ENCODE results near the gene HSP90B1. TPM values are rescaled to one million over a fixed set of nuclear protein-coding genes. Genes with fewer than 3 reads are reported as not detected.

HSP90B1 gene
- total and polyA plus RNA-seq, 2 of the 13 experiments (the other 11 are each of a cell fraction or from before 2014, with no cell fraction given), result 800 to 954 TPM

DNA sequence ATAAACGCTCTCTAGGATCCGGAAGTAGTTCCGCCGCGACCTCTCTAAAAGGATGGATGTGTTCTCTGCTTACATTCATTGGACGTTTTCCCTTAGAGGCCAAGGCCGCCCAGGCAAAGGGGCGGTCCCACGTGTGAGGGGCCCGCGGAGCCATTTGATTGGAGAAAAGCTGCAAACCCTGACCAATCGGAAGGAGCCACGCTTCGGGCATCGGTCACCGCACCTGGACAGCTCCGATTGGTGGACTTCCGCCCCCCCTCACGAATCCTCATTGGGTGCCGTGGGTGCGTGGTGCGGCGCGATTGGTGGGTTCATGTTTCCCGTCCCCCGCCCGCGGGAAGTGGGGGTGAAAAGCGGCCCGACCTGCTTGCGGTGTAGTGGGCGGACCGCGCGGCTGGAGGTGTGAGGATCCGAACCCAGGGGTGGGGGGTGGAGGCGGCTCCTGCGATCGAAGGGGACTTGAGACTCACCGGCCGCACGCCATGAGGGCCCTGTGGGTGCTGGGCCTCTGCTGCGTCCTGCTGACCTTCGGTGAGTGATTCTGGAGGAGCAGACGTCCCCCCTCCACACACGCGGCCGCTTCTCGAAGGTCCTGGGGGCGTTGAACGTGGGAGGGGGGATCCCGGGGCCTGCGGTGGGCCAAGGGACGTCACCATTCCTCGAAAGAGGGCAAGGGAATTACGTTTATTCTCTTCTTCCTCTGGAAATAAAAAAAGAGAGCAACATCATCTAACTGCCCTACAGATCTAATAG lies at the start of gene HSP90B1 (continued):
- TF ChIP-seq, protein P1, sequence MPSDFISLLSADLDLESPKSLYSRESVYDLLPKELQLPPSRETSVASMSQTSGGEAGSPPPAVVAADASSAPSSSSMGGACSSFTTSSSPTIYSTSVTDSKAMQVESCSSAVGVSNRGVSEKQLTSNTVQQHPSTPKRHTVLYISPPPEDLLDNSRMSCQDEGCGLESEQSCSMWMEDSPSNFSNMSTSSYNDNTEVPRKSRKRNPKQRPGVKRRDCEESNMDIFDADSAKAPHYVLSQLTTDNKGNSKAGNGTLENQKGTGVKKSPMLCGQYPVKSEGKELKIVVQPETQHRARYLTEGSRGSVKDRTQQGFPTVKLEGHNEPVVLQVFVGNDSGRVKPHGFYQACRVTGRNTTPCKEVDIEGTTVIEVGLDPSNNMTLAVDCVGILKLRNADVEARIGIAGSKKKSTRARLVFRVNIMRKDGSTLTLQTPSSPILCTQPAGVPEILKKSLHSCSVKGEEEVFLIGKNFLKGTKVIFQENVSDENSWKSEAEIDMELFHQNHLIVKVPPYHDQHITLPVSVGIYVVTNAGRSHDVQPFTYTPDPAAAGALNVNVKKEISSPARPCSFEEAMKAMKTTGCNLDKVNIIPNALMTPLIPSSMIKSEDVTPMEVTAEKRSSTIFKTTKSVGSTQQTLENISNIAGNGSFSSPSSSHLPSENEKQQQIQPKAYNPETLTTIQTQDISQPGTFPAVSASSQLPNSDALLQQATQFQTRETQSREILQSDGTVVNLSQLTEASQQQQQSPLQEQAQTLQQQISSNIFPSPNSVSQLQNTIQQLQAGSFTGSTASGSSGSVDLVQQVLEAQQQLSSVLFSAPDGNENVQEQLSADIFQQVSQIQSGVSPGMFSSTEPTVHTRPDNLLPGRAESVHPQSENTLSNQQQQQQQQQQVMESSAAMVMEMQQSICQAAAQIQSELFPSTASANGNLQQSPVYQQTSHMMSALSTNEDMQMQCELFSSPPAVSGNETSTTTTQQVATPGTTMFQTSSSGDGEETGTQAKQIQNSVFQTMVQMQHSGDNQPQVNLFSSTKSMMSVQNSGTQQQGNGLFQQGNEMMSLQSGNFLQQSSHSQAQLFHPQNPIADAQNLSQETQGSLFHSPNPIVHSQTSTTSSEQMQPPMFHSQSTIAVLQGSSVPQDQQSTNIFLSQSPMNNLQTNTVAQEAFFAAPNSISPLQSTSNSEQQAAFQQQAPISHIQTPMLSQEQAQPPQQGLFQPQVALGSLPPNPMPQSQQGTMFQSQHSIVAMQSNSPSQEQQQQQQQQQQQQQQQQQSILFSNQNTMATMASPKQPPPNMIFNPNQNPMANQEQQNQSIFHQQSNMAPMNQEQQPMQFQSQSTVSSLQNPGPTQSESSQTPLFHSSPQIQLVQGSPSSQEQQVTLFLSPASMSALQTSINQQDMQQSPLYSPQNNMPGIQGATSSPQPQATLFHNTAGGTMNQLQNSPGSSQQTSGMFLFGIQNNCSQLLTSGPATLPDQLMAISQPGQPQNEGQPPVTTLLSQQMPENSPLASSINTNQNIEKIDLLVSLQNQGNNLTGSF (CRISPR knock-in tag; IDR thresholded peaks at IDR 0.05), result peak; percentile 14; the same call in 1 of the 2 replicates
- TF ChIP-seq ZNF549 (CRISPR knock-in tag; IDR thresholded peaks at IDR 0.05), result no peak
- TF ChIP-seq, protein P2, sequence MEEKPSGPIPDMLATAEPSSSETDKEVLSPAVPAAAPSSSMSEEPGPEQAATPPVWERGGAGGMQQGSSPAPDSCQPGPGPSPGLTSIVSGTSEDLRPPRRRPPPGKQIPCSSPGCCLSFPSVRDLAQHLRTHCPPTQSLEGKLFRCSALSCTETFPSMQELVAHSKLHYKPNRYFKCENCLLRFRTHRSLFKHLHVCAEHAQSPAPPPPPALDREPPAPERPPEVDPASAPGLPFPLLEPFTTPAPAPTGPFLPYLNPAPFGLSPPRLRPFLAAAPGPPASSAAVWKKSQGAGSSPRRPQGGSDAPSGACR (CRISPR knock-in tag; IDR thresholded peaks at IDR 0.05), result peak; percentile 4; the same call in 1 of the 2 replicates
- TF ChIP-seq BRCA1 (CRISPR knock-in tag; IDR thresholded peaks at IDR 0.05), result no peak
- TF ChIP-seq ZNF264 (CRISPR knock-in tag; IDR thresholded peaks at IDR 0.05), result no peak
- peak; percentile 25; the same call in 1 of the 2 replicates for TF ChIP-seq PRDM10 (CRISPR knock-in tag; IDR thresholded peaks at IDR 0.05; ENCODE audit: low read depth)
- peak; percentile 97 for TF ChIP-seq POLR2AphosphoS5 (IDR thresholded peaks at IDR 0.05; ENCODE audit: low read depth, low read length)
- peak; percentile 41; the same call in 1 of the 2 replicates for TF ChIP-seq IRF2 (CRISPR knock-in tag; IDR thresholded peaks at IDR 0.05)
- TF ChIP-seq ZNF720 (CRISPR knock-in tag; IDR thresholded peaks at IDR 0.05), result no peak
- TF ChIP-seq ETV6 (CRISPR knock-in tag; conservative IDR thresholded peaks at IDR 0.05), result no peak
- TF ChIP-seq ZFP36 (IDR thresholded peaks at IDR 0.05; ENCODE audit: borderline replicate concordance, low read depth, low read length, partially characterized antibody), result no peak
- TF ChIP-seq PRDM4 (CRISPR knock-in tag; IDR thresholded peaks at IDR 0.05; ENCODE audit: borderline replicate concordance), result no peak
- no peak; the same call in 1 of the 2 replicates for TF ChIP-seq ZNF784 (CRISPR knock-in tag; IDR thresholded peaks at IDR 0.05; ENCODE audit: borderline replicate concordance)
- TF ChIP-seq NFE2L2 (IDR thresholded peaks at IDR 0.05; ENCODE audit: low read length), result no peak
- 0 out of 2 replicates have a peak, but pooled peaks have one; percentile 32 for TF ChIP-seq ZNF331 (CRISPR knock-in tag; IDR thresholded peaks at IDR 0.05)
- no peak for TF ChIP-seq MTA3 (CRISPR knock-in tag; IDR thresholded peaks at IDR 0.05)
